CD14-positive monocyte (primary cell): ENCODE results near the gene PAX7. TPM values are rescaled to one million over a fixed set of nuclear protein-coding genes. Genes with fewer than 3 reads are reported as not detected.

Experiments used
- DNase-seq, 3 donors: peaks; one replicate each; pipeline ENCODE4 v3.0.0-alpha.2; 2011 to 2022
- H2AFZ ChIP-seq: 2 replicates; pipeline ENCODE4 v1.6.0; 2012; ENCODE audit warnings: mild to moderate bottlenecking, low read depth, low read length, inconsistent platforms; ENCODE audit not compliant: insufficient read depth, poor library complexity, severe bottlenecking
- H3K27ac ChIP-seq, 2 donors: 1 replicate in 1 of 2; 2 replicates in 1 of 2; pipeline ENCODE4 v1.5.1; 2012 to 2013; ENCODE audit warnings: low read length in 2 of 2, control low read depth in 1 of 2, inconsistent platforms in 1 of 2, low read depth in 1 of 2, mild to moderate bottlenecking in 1 of 2
- H3K27me3 ChIP-seq, 2 donors: one replicate each; pipeline versions ENCODE4 v1.6.0 to v1.6.1; 2011 to 2013; ENCODE audit warnings: low read length in 2 of 2; ENCODE audit not compliant: control insufficient read depth in 2 of 2, insufficient read depth in 2 of 2
- H3K36me3 ChIP-seq, 2 donors: replicated peaks in 1 of 2; 1 replicate in 1 of 2; 2 replicates in 1 of 2; pipeline versions ENCODE4 v1.5.1 to v1.6.1; 2012 to 2013; ENCODE audit warnings: low read length in 2 of 2, control low read depth in 1 of 2, inconsistent platforms in 1 of 2, mild to moderate bottlenecking in 1 of 2; ENCODE audit not compliant: insufficient read depth in 2 of 2, control insufficient read depth in 1 of 2
- H3K4me1 ChIP-seq, 2 donors: 1 replicate in 1 of 2; 2 replicates in 1 of 2; pipeline versions ENCODE4 v1.5.1 to v1.6.1; 2012 to 2013; ENCODE audit warnings: low read length in 2 of 2, control low read depth in 1 of 2, inconsistent platforms in 1 of 2, mild to moderate bottlenecking in 1 of 2, moderate library complexity in 1 of 2; ENCODE audit not compliant: insufficient read depth in 2 of 2, control insufficient read depth in 1 of 2
- H3K4me2 ChIP-seq: replicated peaks from 2 replicates; pipeline ENCODE3; 2012; ENCODE audit warnings: low read length, moderate library complexity, mild to moderate bottlenecking; ENCODE audit not compliant: poor library complexity, severe bottlenecking; ENCODE audit errors: extremely low read depth
- H3K4me3 ChIP-seq, 3 experiments: fragments of 200-600 bp in 1 of 3; sonication (generic) in 1 of 3; replicated peaks in 1 of 3; 1 replicate in 2 of 3; 2 replicates in 1 of 3; pipeline ENCODE4 v1.5.1; 2011 to 2013; ENCODE audit warnings: low read length in 3 of 3, mild to moderate bottlenecking in 3 of 3, control low read depth in 2 of 3, low read depth in 2 of 3, inconsistent platforms in 1 of 3, moderate library complexity in 1 of 3
- H3K79me2 ChIP-seq: 2 replicates; pipeline ENCODE4 v1.6.0; 2012; ENCODE audit warnings: mild to moderate bottlenecking, control low read depth, inconsistent platforms, low read length, moderate library complexity; ENCODE audit not compliant: insufficient read depth
- H3K9ac ChIP-seq: 2 replicates; pipeline ENCODE4 v1.6.0; 2017; ENCODE audit warnings: low read length, mild to moderate bottlenecking; ENCODE audit not compliant: insufficient read depth, poor library complexity, severe bottlenecking
- H3K9me3 ChIP-seq, 2 donors: replicated peaks in 1 of 2; 1 replicate in 1 of 2; 2 replicates in 1 of 2; pipeline versions ENCODE4 v1.5.1 to v1.6.1; 2012 to 2013; ENCODE audit warnings: low read length in 2 of 2, control low read depth in 1 of 2; ENCODE audit not compliant: control insufficient read depth in 1 of 2, insufficient read depth in 1 of 2
- H4K20me1 ChIP-seq: 2 replicates; pipeline ENCODE4 v1.6.0; 2012; ENCODE audit warnings: mild to moderate bottlenecking, low read length, control low read depth, moderate library complexity; ENCODE audit not compliant: insufficient read depth
- H3K27ac Mint-ChIP-seq, 7 donors: one replicate each; pipeline ENCODE4 v1.8.0; 2020; ENCODE audit warnings: mild to moderate bottlenecking in 7 of 7, mixed read lengths in 7 of 7, moderate library complexity in 6 of 7, inconsistent platforms in 2 of 7
- H3K27me3 Mint-ChIP-seq, 3 donors: one replicate each; pipeline ENCODE4 v1.8.0; 2021 to 2022; ENCODE audit warnings: low read depth in 3 of 3, mild to moderate bottlenecking in 3 of 3, mixed read lengths in 3 of 3, moderate library complexity in 3 of 3, inconsistent platforms in 1 of 3
- H3K36me3 Mint-ChIP-seq, 2 donors: one replicate each; pipeline ENCODE4 v1.8.0; 2020; ENCODE audit warnings: mixed read lengths in 2 of 2, inconsistent platforms in 1 of 2, mild to moderate bottlenecking in 1 of 2
- H3K4me1 Mint-ChIP-seq: one replicate; pipeline ENCODE4 v1.8.0; 2020; ENCODE audit warnings: mild to moderate bottlenecking, mixed read lengths
- H3K4me3 Mint-ChIP-seq, 2 donors: one replicate each; pipeline ENCODE4 v1.8.0; 2020; ENCODE audit warnings: mild to moderate bottlenecking in 2 of 2, mixed read lengths in 2 of 2, moderate library complexity in 1 of 2
- H3K9me3 Mint-ChIP-seq, 7 donors: one replicate each; pipeline ENCODE4 v1.8.0; 2020 to 2022; ENCODE audit warnings: mixed read lengths in 7 of 7, mild to moderate bottlenecking in 6 of 7, moderate library complexity in 6 of 7, inconsistent platforms in 2 of 7
- WGBS: methylation state at CpG from one replicate; pipeline ENCODE4 v1.1.5; 2013; ENCODE audit warnings: missing lambda C conversion rate; ENCODE audit not compliant: insufficient coverage; 5-methylcytosine and 5-hydroxymethylcytosine counted together
- intact Hi-C, 2 donors: fragments of 100-400 bp; cut with micrococcal nuclease; formaldehyde crosslinking; loops; one replicate each; pipeline versions ENCODE4 v1.15.0 to v1.15.1; 2023
- polyA plus RNA-seq, 3 donors: library from polyadenylated mRNA; depleted of rRNA in 1 of 3; unstranded in 2 of 3; stranded (reverse) in 1 of 3; fragments of 300-500 nt in 2 of 3; fragments of >200 nt in 1 of 3; fragmentation: Illumina TruSeq in 2 of 3; gene quantifications; 1 replicate in 2 of 3; 2 replicates in 1 of 3; pipeline ENCODE4 v1.2.3, GENCODE V29; 2012 to 2021
- TF ChIP-seq, protein P1 (sequence below): fragments of 200-600 bp; IDR thresholded peaks from one replicate; pipeline ENCODE4 v1.8.0; 2022; ENCODE audit warnings: antibody characterized with exemption, mild to moderate bottlenecking

The PAX7 gene
- polyA plus RNA-seq, 3 donors = not detected

GRCh38 chr1:18789246-18789645 lies 158.6 kb downstream of the PAX7 start:
- no peak overlapping the region for H3K4me3 Mint-ChIP-seq
- no peaks in the 10 kb centered on the region for H3K4me1 ChIP-seq
- H2AFZ ChIP-seq = no peak overlapping the region
- H3K36me3 ChIP-seq = no peaks in the 10 kb centered on the region
- H3K27ac ChIP-seq = no peak overlapping the region
- H4K20me1 ChIP-seq = no peaks in the 10 kb centered on the region
- H3K36me3 Mint-ChIP-seq = no peaks in the 10 kb centered on the region
- no peaks in the 10 kb centered on the region for H3K79me2 ChIP-seq
- no peak overlapping the region for H3K27ac Mint-ChIP-seq
- H3K9me3 ChIP-seq = peaks cover 0 to 7% of the 10 kb centered on the region in 2 donors
- TF ChIP-seq, protein P1, sequence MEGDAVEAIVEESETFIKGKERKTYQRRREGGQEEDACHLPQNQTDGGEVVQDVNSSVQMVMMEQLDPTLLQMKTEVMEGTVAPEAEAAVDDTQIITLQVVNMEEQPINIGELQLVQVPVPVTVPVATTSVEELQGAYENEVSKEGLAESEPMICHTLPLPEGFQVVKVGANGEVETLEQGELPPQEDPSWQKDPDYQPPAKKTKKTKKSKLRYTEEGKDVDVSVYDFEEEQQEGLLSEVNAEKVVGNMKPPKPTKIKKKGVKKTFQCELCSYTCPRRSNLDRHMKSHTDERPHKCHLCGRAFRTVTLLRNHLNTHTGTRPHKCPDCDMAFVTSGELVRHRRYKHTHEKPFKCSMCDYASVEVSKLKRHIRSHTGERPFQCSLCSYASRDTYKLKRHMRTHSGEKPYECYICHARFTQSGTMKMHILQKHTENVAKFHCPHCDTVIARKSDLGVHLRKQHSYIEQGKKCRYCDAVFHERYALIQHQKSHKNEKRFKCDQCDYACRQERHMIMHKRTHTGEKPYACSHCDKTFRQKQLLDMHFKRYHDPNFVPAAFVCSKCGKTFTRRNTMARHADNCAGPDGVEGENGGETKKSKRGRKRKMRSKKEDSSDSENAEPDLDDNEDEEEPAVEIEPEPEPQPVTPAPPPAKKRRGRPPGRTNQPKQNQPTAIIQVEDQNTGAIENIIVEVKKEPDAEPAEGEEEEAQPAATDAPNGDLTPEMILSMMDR = no peak
- 83% methylated on average over 1 of the region's 4 CpGs for WGBS
- H3K27me3 ChIP-seq = peaks cover 6 to 7% of the 10 kb centered on the region in 2 donors
- no peaks in the 10 kb centered on the region for H3K4me1 Mint-ChIP-seq
- H3K4me3 ChIP-seq = no peak overlapping the region
- DNase-seq = no peak
- peaks cover 0 to 10% (median 6%) of the 10 kb centered on the region in 7 donors for H3K9me3 Mint-ChIP-seq
- intact Hi-C loops = no loop called here
- no peak overlapping the region for H3K4me2 ChIP-seq
- H3K27me3 Mint-ChIP-seq = peaks cover 19 to 43% (median 25%) of the 10 kb centered on the region in 3 donors
- H3K9ac ChIP-seq = no peak overlapping the region

- no peaks in the 10 kb centered on the region for H3K79me2 ChIP-seq
- Mint-ChIP-seq H3K27me3 (peaks cover 9 to 24% (median 16%) of the 10 kb centered on the region in 3 donors), H3K9me3 (peaks cover 0 to 7% (median 3%) of the 10 kb centered on the region in 7 donors), H3K27ac (peak overlapping the region in 1 of 7 donors; percentile 47), H3K4me3 (no peak overlapping the region), H3K4me1 (no peaks in the 10 kb centered on the region), H3K36me3 (no peaks in the 10 kb centered on the region)
- TF ChIP-seq, protein P1 = no peak
- no peak overlapping the region for H3K4me3 ChIP-seq
- peaks cover 0 to 7% of the 10 kb centered on the region in 2 donors for H3K9me3 ChIP-seq
- peaks cover 0 to 2% of the 10 kb centered on the region in 2 donors for H3K27me3 ChIP-seq
- DNase-seq = no peak
- no CpG with 5 or more reads among the region's 3 CpGs for WGBS
- no peaks in the 10 kb centered on the region for H3K36me3 ChIP-seq
- no peaks in the 10 kb centered on the region for H3K4me1 ChIP-seq
- no peaks in the 10 kb centered on the region for H4K20me1 ChIP-seq
- H2AFZ ChIP-seq = no peak overlapping the region
- no peak overlapping the region for H3K27ac ChIP-seq
- H3K9ac ChIP-seq = no peak overlapping the region
- no peak overlapping the region for H3K4me2 ChIP-seq
- intact Hi-C loops = no loop called here
Measured at GRCh38 chr1:18792747-18793146, 162.1 kb downstream of the PAX7 start.
